ENCODE results near the gene DNAH2. TPM values are rescaled to one million over a fixed set of nuclear protein-coding genes. Genes with fewer than 3 reads are reported as not detected.

Gene DNAH2
- total and polyA plus RNA-seq, 2 experiments from 2014 or later: 0.77 to 2.1 TPM

- Histone ChIP-seq H4K20me1 (ENCODE audit: insufficient read depth, poor library complexity, severe bottlenecking) (peaks cover 15% of the 10 kb centered on the region), H3K4me2 (peak overlapping the region; percentile 94), H3K27me3 (no peaks in the 10 kb centered on the region), H3K36me3 (replicated peaks; ENCODE audit: insufficient read depth, low read depth) (no peaks in the 10 kb centered on the region), H3K27ac (peak overlapping the region; percentile 98), H3K4me1 (ENCODE audit: insufficient read depth) (peaks cover 24% of the 10 kb centered on the region), H2AFZ (no peak overlapping the region), H3K79me2 (peaks cover 25% of the 10 kb centered on the region), H3K4me3 (peak overlapping the region; percentile 58), H3K9me2 (replicated peaks; ENCODE audit: insufficient read depth) (no peaks in the 10 kb centered on the region), H3K9me3 (ENCODE audit: low read depth) (no peaks in the 10 kb centered on the region)
- 2% methylated on average over 44 of the region's 69 CpGs for WGBS (ENCODE audit: low lambda C conversion rate, missing lambda C conversion rate)
- TF ChIP-seq CTCF (IDR thresholded peaks at IDR 0.05; ENCODE audit: poor library complexity) (peak; percentile 87), EZH2 (IDR thresholded peaks at IDR 0.05; ENCODE audit: borderline replicate concordance) (no peak), EZH2phosphoT487 (IDR thresholded peaks at IDR 0.05; ENCODE audit: low read depth, severe bottlenecking, unreplicated experiment) (no peak)
- DNase-seq (ENCODE audit: low spot score): peak; percentile 99
Measured at GRCh38 chr17:7834957-7835813, 117.6 kb downstream of the DNAH2 start.

GRCh38 chr17:7835814-7836595 is 118.5 kb downstream of the DNAH2 start:
- Histone ChIP-seq H4K20me1 (ENCODE audit: insufficient read depth, poor library complexity, severe bottlenecking) (peaks cover 22% of the 10 kb centered on the region), H3K9me2 (replicated peaks; ENCODE audit: insufficient read depth) (no peaks in the 10 kb centered on the region), H2AFZ (peak overlapping the region; percentile 6), H3K27me3 (no peaks in the 10 kb centered on the region), H3K27ac (peak overlapping the region; percentile 98), H3K4me1 (ENCODE audit: insufficient read depth) (peaks cover 32% of the 10 kb centered on the region), H3K79me2 (peaks cover 34% of the 10 kb centered on the region), H3K4me2 (peak overlapping the region; percentile 94), H3K9me3 (ENCODE audit: low read depth) (no peaks in the 10 kb centered on the region), H3K4me3 (peak overlapping the region; percentile 58), H3K36me3 (replicated peaks; ENCODE audit: insufficient read depth, low read depth) (no peaks in the 10 kb centered on the region)
- under 1% methylated on average over 32 of the region's 61 CpGs for WGBS (ENCODE audit: low lambda C conversion rate, missing lambda C conversion rate)
- DNase-seq (ENCODE audit: low spot score): no peak
- TF ChIP-seq EZH2phosphoT487 (IDR thresholded peaks at IDR 0.05; ENCODE audit: low read depth, severe bottlenecking, unreplicated experiment) (no peak), CTCF (IDR thresholded peaks at IDR 0.05; ENCODE audit: poor library complexity) (no peak)

GRCh38 chr17:7836596-7837407 is 119.3 kb downstream of the DNAH2 start:
- Histone ChIP-seq H2AFZ (peak overlapping the region; percentile 6), H3K27ac (peak overlapping the region; percentile 99), H3K27me3 (no peaks in the 10 kb centered on the region), H4K20me1 (ENCODE audit: insufficient read depth, poor library complexity, severe bottlenecking) (peaks cover 25% of the 10 kb centered on the region), H3K4me1 (ENCODE audit: insufficient read depth) (peaks cover 36% of the 10 kb centered on the region), H3K4me2 (peak overlapping the region; percentile 94), H3K9me2 (replicated peaks; ENCODE audit: insufficient read depth) (no peaks in the 10 kb centered on the region), H3K79me2 (peaks cover 37% of the 10 kb centered on the region), H3K9me3 (ENCODE audit: low read depth) (no peaks in the 10 kb centered on the region), H3K36me3 (replicated peaks; ENCODE audit: insufficient read depth, low read depth) (no peaks in the 10 kb centered on the region), H3K4me3 (peak overlapping the region; percentile 58)
- 0% methylated on average over 18 of the region's 19 CpGs for WGBS (ENCODE audit: low lambda C conversion rate, missing lambda C conversion rate)
- peak; percentile 98 for DNase-seq (ENCODE audit: low spot score)
- TF ChIP-seq EZH2 (IDR thresholded peaks at IDR 0.05; ENCODE audit: borderline replicate concordance) (no peak), CTCF (IDR thresholded peaks at IDR 0.05; ENCODE audit: poor library complexity) (no peak), EZH2phosphoT487 (IDR thresholded peaks at IDR 0.05; ENCODE audit: low read depth, severe bottlenecking, unreplicated experiment) (no peak)

Data from hepatocyte (in vitro differentiated cells).